Activated CD4-positive, alpha-beta T cell treated with anti-CD3 and anti-CD28 coated beads for 36 hours (primary cell): ENCODE results near the gene CYP2A13. TPM values are rescaled to one million over a fixed set of nuclear protein-coding genes. Genes with fewer than 3 reads are reported as not detected.
"Not testable (repeated sequence)": the region's sequence is repeated elsewhere in the genome, so short reads cannot be mapped to it uniquely, and the experiment has no call there.

ENCODE experiments used
- ATAC-seq: fragments of 200-7000 bp; cut with Tn5 transposase; one replicate; pipeline ENCODE4 v1.10.0; 2021; ENCODE audit warnings: mild to moderate bottlenecking, moderate library complexity
- CTCF ChIA-PET: fragments of 350-600 bp; sonication (Branson Sonifier 250); formaldehyde crosslinking; loops from one replicate; lab custom pipeline; 2021; ENCODE audit warnings: antibody characterized with exemption; lab: Charles Lee
- POLR2A ChIA-PET: fragments of 350-600 bp; sonication (Branson Sonifier 250); formaldehyde crosslinking; loops from one replicate; lab custom pipeline; 2021; ENCODE audit warnings: antibody characterized with exemption, inconsistent platforms; lab: Charles Lee
- DNase-seq: peaks from one replicate; pipeline ENCODE4 v3.0.0-alpha.2; 2020
- H3K27ac Mint-ChIP-seq: one replicate; pipeline ENCODE4 v1.8.0; 2021; ENCODE audit warnings: mixed read lengths
- H3K27me3 Mint-ChIP-seq: one replicate; pipeline ENCODE4 v1.8.0; 2021; ENCODE audit warnings: mixed read lengths
- H3K36me3 Mint-ChIP-seq: one replicate; pipeline ENCODE4 v1.8.0; 2021; ENCODE audit warnings: low read depth, mixed read lengths
- H3K4me1 Mint-ChIP-seq: one replicate; pipeline ENCODE4 v1.8.0; 2021; ENCODE audit warnings: mixed read lengths
- H3K4me3 Mint-ChIP-seq: one replicate; pipeline ENCODE4 v1.8.0; 2021; ENCODE audit warnings: mild to moderate bottlenecking, moderate library complexity, mixed read lengths
- H3K9me3 Mint-ChIP-seq: one replicate; pipeline ENCODE4 v1.8.0; 2021; ENCODE audit warnings: low read depth, mixed read lengths
- intact Hi-C, 2 experiments: fragments of 100-400 bp; cut with DNase I in 1 of 2; cut with micrococcal nuclease in 1 of 2; formaldehyde crosslinking; loops; one replicate each; pipeline versions ENCODE4 v1.14.2 to v1.15.1; 2022 to 2024; cut with DNase I, micrococcal nuclease
- total RNA-seq, 2 experiments: library from RNA; stranded (reverse); gene quantifications; one replicate each; pipeline ENCODE4 v1.2.3, GENCODE V29; 2021

The CYP2A13 gene
- total RNA-seq: not detected

- CTCF ChIA-PET: interaction anchor here (1.2 kb wide), 1 partner anchor 14 kb away, joined by 3 read pairs; no protein-coding TSS in a partner anchor
- H3K4me1 Mint-ChIP-seq: peaks cover 3% of the 10 kb centered on the region
- ATAC-seq (no peak), DNase-seq (no peak)
- POLR2A ChIA-PET: no interaction called here
- no peaks in the 10 kb centered on the region for H3K36me3 Mint-ChIP-seq
- peaks cover 47% of the 10 kb centered on the region for H3K27me3 Mint-ChIP-seq
- intact Hi-C loops: no loop called here
- H3K4me3 Mint-ChIP-seq: no peak within 1 kb of the TSS
- no peak within 1 kb of the TSS for H3K27ac Mint-ChIP-seq
- H3K9me3 Mint-ChIP-seq: no peaks in the 10 kb centered on the region
Measured at GRCh38 chr19:41088151-41088550, at the start of gene CYP2A13. Gene CYP2A13 (plus strand): TSS chr19:41088451. CDS start chr19:41088472, 21 bp downstream.

- POLR2A ChIA-PET: no interaction called here
- intact Hi-C loops: no loop called here
- Mint-ChIP-seq H3K27me3 (peaks cover 5% of the 10 kb centered on the region), H3K4me1 (no peaks in the 10 kb centered on the region), H3K9me3 (no peaks in the 10 kb centered on the region), H3K4me3 (no peak overlapping the region), H3K27ac (no peak overlapping the region), H3K36me3 (no peaks in the 10 kb centered on the region)
- DNase-seq: no peak
- CTCF ChIA-PET: no interaction called here
- no peak for ATAC-seq
Measured at GRCh38 chr19:41039806-41040205, 48.4 kb upstream of the CYP2A13 start.

- DNase-seq, H3K4me1 Mint-ChIP-seq, H3K9me3 Mint-ChIP-seq, intact Hi-C loops, H3K27me3 Mint-ChIP-seq, POLR2A ChIA-PET, ATAC-seq, H3K4me3 Mint-ChIP-seq, H3K36me3 Mint-ChIP-seq: not testable (repeated sequence)
- CTCF ChIA-PET: interaction anchor here (0.6 kb wide), 3 partner anchors 64 to 1121 kb away, joined by 3 to 4 read pairs (median 3); no protein-coding TSS in a partner anchor
- peak overlapping the region; percentile 27 for H3K27ac Mint-ChIP-seq
Measured at GRCh38 chr19:41045095-41045494, 43.2 kb upstream of the CYP2A13 start.

- Mint-ChIP-seq H3K9me3 (no peaks in the 10 kb centered on the region), H3K4me3 (no peak overlapping the region), H3K4me1 (no peaks in the 10 kb centered on the region), H3K27me3 (peaks cover 15% of the 10 kb centered on the region), H3K27ac (no peak overlapping the region), H3K36me3 (no peaks in the 10 kb centered on the region)
- POLR2A ChIA-PET: interaction anchor here (0.6 kb wide), 1 partner anchor 29 kb away, joined by 3 read pairs; no protein-coding TSS in a partner anchor
- CTCF ChIA-PET: interaction anchor here (0.5 kb wide), 1 partner anchor 392 kb away, joined by 3 read pairs; no protein-coding TSS in a partner anchor
- no peak for DNase-seq
- intact Hi-C loops: no loop called here
- no peak for ATAC-seq
Measured at GRCh38 chr19:41050426-41050825, 37.8 kb upstream of the CYP2A13 start.

- DNase-seq, ATAC-seq, H3K9me3 Mint-ChIP-seq, intact Hi-C loops, POLR2A ChIA-PET, H3K4me1 Mint-ChIP-seq, H3K4me3 Mint-ChIP-seq, H3K27ac Mint-ChIP-seq, H3K36me3 Mint-ChIP-seq: not testable (repeated sequence)
- CTCF ChIA-PET: interaction anchor here (0.6 to 0.7 kb wide), 2 partner anchors 87 to 303 kb away, joined by 3 read pairs; no protein-coding TSS in a partner anchor
- peaks cover 19% of the 10 kb centered on the region for H3K27me3 Mint-ChIP-seq
Measured at GRCh38 chr19:41052162-41052561, 36.1 kb upstream of the CYP2A13 start.

- intact Hi-C loops, ATAC-seq, CTCF ChIA-PET, DNase-seq, H3K4me3 Mint-ChIP-seq, H3K27ac Mint-ChIP-seq, H3K9me3 Mint-ChIP-seq, H3K4me1 Mint-ChIP-seq, POLR2A ChIA-PET, H3K36me3 Mint-ChIP-seq: not testable (repeated sequence)
- H3K27me3 Mint-ChIP-seq: peaks cover 23% of the 10 kb centered on the region
Measured at GRCh38 chr19:41053331-41053730, 34.9 kb upstream of the CYP2A13 start.

- H3K27me3 Mint-ChIP-seq: peaks cover 12% of the 10 kb centered on the region
- ATAC-seq (no peak), DNase-seq (no peak)
- no peak overlapping the region for H3K4me3 Mint-ChIP-seq
- no peaks in the 10 kb centered on the region for H3K36me3 Mint-ChIP-seq
- ChIA-PET CTCF (no interaction called here), POLR2A (no interaction called here)
- H3K4me1 Mint-ChIP-seq: no peaks in the 10 kb centered on the region
- intact Hi-C loops: no loop called here
- H3K9me3 Mint-ChIP-seq: no peaks in the 10 kb centered on the region
- no peak overlapping the region for H3K27ac Mint-ChIP-seq
Measured at GRCh38 chr19:41064974-41065569, 23.2 kb upstream of the CYP2A13 start.

GRCh38 chr19:41076286-41076685, 12.0 kb upstream of the CYP2A13 start:
- peaks cover 28% of the 10 kb centered on the region for H3K27me3 Mint-ChIP-seq
- intact Hi-C loops: no loop called here
- ChIA-PET POLR2A (no interaction called here), CTCF (interaction anchor here (0.7 kb wide), 1 partner anchor 9 kb away, joined by 3 read pairs; no protein-coding TSS in a partner anchor)
- H3K4me1 Mint-ChIP-seq: no peaks in the 10 kb centered on the region
- DNase-seq (no peak), ATAC-seq (no peak)
- peaks cover 2% of the 10 kb centered on the region for H3K36me3 Mint-ChIP-seq
- H3K9me3 Mint-ChIP-seq: peaks cover 2% of the 10 kb centered on the region
- no peak overlapping the region for H3K4me3 Mint-ChIP-seq
- H3K27ac Mint-ChIP-seq: no peak overlapping the region

- intact Hi-C loops: no loop called here
- Mint-ChIP-seq H3K36me3 (peaks cover 2% of the 10 kb centered on the region), H3K27ac (no peak overlapping the region), H3K4me1 (no peaks in the 10 kb centered on the region), H3K9me3 (peaks cover 2% of the 10 kb centered on the region), H3K4me3 (no peak overlapping the region), H3K27me3 (peaks cover 32% of the 10 kb centered on the region)
- no peak for DNase-seq
- ChIA-PET CTCF (no interaction called here), POLR2A (no interaction called here)
- ATAC-seq: no peak
Measured at GRCh38 chr19:41083516-41083915, 4.7 kb upstream of the CYP2A13 start.

GRCh38 chr19:41085748-41086415, 2.4 kb upstream of the CYP2A13 start:
- no peak for DNase-seq
- intact Hi-C loops: no loop called here
- no peak overlapping the region for H3K4me3 Mint-ChIP-seq
- no peak for ATAC-seq
- CTCF ChIA-PET: no interaction called here
- no peak overlapping the region for H3K27ac Mint-ChIP-seq
- H3K27me3 Mint-ChIP-seq: peaks cover 42% of the 10 kb centered on the region
- POLR2A ChIA-PET: no interaction called here
- peaks cover 3% of the 10 kb centered on the region for H3K4me1 Mint-ChIP-seq
- H3K9me3 Mint-ChIP-seq: no peaks in the 10 kb centered on the region
- H3K36me3 Mint-ChIP-seq: no peaks in the 10 kb centered on the region

- ATAC-seq (no peak), DNase-seq (peak; percentile 8)
- Mint-ChIP-seq H3K9me3 (no peaks in the 10 kb centered on the region), H3K27ac (no peak overlapping the region), H3K36me3 (no peaks in the 10 kb centered on the region), H3K4me1 (peaks cover 3% of the 10 kb centered on the region), H3K27me3 (peaks cover 48% of the 10 kb centered on the region), H3K4me3 (no peak overlapping the region)
- ChIA-PET POLR2A (no interaction called here), CTCF (no interaction called here)
- intact Hi-C loops: no loop called here
Measured at GRCh38 chr19:41089959-41090358, 1.7 kb downstream of the CYP2A13 start.

- H3K27ac Mint-ChIP-seq: no peak overlapping the region
- no peaks in the 10 kb centered on the region for H3K9me3 Mint-ChIP-seq
- H3K4me3 Mint-ChIP-seq: no peak overlapping the region
- H3K4me1 Mint-ChIP-seq: no peaks in the 10 kb centered on the region
- intact Hi-C loops: no loop called here
- H3K36me3 Mint-ChIP-seq: no peaks in the 10 kb centered on the region
- CTCF ChIA-PET: no interaction called here
- peaks cover 31% of the 10 kb centered on the region for H3K27me3 Mint-ChIP-seq
- POLR2A ChIA-PET: no interaction called here
- peak; percentile 55 for ATAC-seq
- peak; percentile 13 for DNase-seq
Measured at GRCh38 chr19:41095703-41096102, 7.5 kb downstream of the CYP2A13 start.
